GM23338 (cell line): ENCODE data around the gene RNF180.

Experiments
- EZH2 ChIP-seq: fragments of 200-600 bp; sonication (generic); IDR thresholded peaks from one replicate; pipeline ENCODE4 v1.8.0; 2017; ENCODE audit warnings: antibody characterized with exemption, mild to moderate bottlenecking, low read depth; ENCODE audit not compliant: unreplicated experiment
- EZH2phosphoT487 ChIP-seq: fragments of 200-600 bp; sonication (generic); IDR thresholded peaks from one replicate; pipeline ENCODE4 v1.8.1; 2018; ENCODE audit warnings: antibody characterized with exemption; ENCODE audit not compliant: unreplicated experiment
- JUNB ChIP-seq: IDR thresholded peaks from one replicate; pipeline ENCODE4 v1.6.1; 2016; ENCODE audit warnings: antibody characterized with exemption; ENCODE audit not compliant: unreplicated experiment
- TF ChIP-seq, protein P1 (sequence below): IDR thresholded peaks from one replicate; pipeline ENCODE4 v1.6.1; 2018; ENCODE audit warnings: antibody characterized with exemption; ENCODE audit not compliant: unreplicated experiment

DNA sequence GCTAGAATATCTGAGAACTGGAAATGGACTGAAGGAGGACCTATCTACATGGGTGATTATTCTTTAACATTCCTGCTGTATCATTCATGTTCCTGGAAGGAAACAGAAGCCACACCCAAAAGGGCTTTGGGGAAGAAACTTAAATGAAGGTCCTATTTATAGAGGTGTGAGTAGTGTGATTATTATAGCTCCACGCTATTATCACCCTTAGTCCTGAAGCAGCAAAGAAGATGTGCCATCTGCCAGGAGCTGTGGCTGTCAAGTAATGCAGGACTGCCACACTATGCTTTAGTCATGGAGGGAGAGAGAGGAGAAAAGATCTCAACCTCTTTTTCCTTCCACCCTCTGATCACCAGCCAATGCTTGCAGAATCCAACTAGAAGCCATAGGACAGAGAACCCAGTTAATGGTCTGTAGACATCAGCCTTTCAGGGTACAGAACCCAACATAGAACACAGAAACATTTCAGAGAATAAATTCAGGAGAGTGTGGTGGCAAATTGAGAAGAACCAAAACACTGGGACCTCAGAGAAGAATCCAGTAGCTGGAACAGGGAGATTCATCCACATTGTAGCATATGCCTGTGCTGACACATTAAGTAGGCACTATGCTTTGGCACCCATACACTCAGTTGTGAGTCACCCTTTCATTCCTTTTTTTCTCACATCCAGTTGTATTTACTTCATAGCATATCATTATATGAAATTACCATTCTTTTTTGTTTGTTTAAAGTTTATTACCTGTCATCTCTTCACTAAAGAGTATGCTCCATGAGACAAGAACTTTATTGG is 21.0 kb upstream of the RNF180 start:
- TF ChIP-seq EZH2phosphoT487 (no peak), EZH2 (no peak), JUNB (no peak)
- TF ChIP-seq, protein P1, sequence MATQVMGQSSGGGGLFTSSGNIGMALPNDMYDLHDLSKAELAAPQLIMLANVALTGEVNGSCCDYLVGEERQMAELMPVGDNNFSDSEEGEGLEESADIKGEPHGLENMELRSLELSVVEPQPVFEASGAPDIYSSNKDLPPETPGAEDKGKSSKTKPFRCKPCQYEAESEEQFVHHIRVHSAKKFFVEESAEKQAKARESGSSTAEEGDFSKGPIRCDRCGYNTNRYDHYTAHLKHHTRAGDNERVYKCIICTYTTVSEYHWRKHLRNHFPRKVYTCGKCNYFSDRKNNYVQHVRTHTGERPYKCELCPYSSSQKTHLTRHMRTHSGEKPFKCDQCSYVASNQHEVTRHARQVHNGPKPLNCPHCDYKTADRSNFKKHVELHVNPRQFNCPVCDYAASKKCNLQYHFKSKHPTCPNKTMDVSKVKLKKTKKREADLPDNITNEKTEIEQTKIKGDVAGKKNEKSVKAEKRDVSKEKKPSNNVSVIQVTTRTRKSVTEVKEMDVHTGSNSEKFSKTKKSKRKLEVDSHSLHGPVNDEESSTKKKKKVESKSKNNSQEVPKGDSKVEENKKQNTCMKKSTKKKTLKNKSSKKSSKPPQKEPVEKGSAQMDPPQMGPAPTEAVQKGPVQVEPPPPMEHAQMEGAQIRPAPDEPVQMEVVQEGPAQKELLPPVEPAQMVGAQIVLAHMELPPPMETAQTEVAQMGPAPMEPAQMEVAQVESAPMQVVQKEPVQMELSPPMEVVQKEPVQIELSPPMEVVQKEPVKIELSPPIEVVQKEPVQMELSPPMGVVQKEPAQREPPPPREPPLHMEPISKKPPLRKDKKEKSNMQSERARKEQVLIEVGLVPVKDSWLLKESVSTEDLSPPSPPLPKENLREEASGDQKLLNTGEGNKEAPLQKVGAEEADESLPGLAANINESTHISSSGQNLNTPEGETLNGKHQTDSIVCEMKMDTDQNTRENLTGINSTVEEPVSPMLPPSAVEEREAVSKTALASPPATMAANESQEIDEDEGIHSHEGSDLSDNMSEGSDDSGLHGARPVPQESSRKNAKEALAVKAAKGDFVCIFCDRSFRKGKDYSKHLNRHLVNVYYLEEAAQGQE: no peak
